HG02642 (cell line): ENCODE data around the gene ETS2.
"Not testable (repeated sequence)": the region's sequence is repeated elsewhere in the genome, so short reads cannot be mapped to it uniquely, and the experiment has no call there.

Source experiments
- ATAC-seq: cut with Tn5 transposase; IDR thresholded peaks from one replicate; pipeline ENCODE4 v1.9.1; 2021; ENCODE audit warnings: mild to moderate bottlenecking; ENCODE audit not compliant: unreplicated experiment, poor library complexity

Gene ETS2

DNA sequence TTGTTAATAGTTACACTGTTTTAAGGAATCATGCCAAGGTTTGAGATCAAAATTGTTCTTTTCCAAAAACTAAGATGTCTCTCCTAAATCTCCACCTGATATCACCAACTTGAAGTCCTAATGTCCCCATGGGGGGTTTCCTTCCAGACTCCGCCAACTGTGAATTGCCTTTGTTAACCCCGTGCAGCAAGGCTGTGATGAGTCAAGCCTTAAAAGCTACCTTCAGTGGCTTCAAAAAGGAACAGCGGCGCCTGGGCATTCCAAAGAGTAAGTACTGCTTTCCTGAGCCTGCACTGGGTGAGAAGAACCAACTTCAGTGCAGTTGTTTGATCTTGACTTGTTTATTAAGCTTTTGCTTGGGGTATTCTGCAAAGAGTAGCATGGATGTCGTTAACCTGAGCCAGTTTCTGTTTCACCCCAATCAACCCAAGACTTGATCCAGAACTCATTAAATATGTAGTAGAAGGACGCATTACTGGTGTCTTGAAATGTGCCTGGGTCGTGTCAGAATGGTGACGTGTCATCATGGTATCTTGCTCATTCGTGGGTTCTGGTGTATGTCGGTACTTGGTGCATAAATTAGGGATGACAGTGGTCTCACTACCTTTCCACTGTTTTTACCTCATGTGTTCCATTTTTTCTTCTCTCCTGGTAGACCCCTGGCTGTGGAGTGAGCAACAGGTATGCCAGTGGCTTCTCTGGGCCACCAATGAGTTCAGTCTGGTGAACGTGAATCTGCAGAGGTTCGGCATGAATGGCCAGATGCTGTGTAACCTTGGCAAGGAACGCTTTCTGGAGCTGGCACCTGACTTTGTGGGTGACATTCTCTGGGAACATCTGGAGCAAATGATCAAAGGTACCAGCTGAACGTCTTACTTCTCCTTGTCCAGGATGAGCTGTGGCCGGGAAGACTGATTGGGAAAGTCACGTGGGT is 8.7 kb downstream of the ETS2 start:
- ATAC-seq, result no peak

- no peak for ATAC-seq
Measured at GRCh38 chr21:38815060-38815405, 9.3 kb downstream of the ETS2 start.

DNA sequence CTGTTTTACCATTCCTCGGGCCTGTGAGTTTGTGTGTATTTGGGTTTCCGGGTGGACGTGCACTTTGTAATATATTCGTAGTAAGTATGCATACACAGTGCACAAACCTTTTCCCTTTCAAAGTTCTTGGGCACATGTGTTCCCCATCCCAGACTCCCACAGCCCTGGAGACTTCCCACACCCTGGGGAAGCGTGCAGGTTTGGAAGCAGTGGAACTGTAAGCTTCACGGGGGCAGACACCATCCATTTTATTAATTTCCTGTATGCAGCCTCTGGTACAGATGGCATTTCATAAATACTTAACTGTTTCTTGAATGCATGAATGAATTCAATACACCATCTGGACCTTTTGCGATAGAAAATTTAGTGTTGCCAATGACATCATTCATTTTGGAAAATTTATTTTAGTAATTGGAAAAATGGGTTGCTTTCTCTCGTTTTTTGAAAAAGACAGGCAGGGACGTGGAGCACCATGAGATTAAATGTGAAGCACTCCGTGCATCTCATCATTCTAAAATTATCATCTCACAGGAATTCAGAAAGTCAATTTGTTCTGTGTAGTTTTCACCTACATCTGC is 10.8 kb downstream of the ETS2 start:
- no peak for ATAC-seq

DNA sequence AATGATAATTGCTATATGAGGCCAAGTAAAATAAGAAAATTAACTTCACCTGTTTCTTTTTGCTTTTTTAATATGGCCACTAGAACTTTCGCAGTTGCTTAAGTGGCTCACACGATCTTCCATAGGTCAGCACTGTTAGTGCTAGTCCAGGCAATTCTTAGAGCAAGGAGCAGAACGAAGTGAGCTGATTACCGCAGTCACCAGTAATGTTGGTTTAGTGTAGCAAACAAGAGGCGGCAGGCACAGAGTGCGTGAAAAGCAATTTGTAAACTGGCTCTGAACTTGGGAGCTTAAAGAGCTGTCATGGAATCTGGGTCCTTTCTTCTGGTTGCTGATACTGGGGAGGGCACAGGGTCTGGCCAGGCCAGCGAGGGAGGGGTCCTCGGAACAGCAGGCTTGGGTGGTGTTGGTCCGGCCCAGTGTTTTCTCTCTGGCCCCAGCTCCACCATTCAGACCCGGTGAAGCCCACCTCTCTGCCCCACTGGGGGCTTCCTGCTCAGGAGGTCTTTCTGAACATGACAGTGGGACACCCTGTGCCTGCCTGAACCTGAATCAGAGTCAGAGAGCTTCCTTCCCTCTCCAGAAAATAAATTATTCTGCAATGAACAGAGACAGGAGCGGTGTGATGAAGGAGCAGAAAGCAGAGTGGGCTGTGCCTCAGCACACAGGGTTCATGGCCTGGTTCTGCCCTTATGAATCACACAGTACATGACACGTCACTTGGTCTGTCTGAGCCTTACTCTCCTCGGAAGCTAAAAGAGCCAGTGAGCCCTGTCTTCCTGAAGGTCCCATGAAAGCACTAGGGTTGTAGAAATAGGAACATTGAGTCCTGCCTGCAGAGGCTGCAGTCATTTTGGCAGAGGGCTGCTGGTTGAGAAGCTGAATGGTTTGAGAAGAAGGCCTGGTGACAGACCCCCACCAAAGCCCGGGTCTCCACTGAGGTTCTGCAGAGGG is 11.9 kb downstream of the ETS2 start:
- ATAC-seq, result no peak

- no peak for ATAC-seq
Measured at GRCh38 chr21:38818325-38818723, 12.6 kb downstream of the ETS2 start.

GRCh38 chr21:38819051-38819718 is 13.5 kb downstream of the ETS2 start:
- ATAC-seq, result no peak

GRCh38 chr21:38819719-38820159 is 14.0 kb downstream of the ETS2 start:
- no peak for ATAC-seq

DNA sequence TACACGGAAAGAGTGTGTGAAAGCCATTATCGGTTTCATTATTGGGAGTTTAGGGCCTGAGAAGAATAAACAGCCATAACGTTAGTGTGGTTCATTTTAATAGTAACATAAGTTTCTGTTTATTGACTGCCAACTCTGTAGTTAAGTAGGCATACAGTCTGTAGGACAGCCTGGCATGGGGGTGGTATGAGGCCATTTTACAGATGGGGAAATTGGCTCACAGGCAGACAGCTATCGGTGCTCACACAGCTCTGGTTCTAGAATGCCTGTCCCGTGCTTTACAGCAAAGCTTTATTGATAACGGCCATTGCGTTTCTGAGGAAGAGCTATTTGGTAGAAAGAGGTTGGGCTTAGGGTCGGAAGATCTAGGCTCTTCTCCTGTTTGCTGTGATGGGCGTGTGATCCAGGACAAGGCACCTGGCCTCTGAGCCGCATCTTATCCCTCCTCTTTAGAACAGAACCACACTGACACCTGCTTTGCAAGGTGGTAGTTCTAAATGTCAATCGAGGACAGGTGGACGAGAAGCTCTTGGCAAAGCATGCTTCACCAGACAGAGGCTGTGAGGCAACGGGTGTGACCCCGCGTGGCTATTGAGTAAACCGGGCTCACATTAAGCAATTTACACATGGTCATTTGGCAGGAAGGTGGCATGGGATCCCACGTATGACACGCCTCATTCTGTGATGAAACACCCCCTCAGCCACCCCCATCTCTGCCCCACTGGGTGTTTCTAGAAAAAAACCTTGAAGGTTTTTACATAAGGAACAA is 14.9 kb downstream of the ETS2 start:
- no peak for ATAC-seq

DNA sequence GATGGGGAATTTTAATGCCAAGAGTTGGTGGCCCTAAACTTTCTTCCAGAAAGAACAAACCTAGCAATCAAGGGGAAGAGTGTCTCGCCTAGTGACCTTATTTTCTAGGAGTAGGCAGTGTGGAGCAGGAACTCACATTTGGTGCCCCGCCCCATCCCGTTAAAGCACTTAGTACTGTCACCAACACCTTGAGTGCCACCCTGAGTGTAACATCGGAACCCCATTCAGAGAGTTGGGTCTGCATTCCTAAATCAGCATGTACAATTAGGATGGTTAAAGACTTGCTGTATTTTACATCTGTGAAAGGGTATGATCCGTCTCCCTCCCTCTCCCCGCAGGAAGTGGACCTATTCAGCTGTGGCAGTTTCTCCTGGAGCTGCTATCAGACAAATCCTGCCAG is 15.5 kb downstream of the ETS2 start:
- ATAC-seq, result no peak

- ATAC-seq, result no peak
Measured at GRCh38 chr21:38821959-38822682, 16.4 kb downstream of the ETS2 start.

GRCh38 chr21:38822778-38823238 is 17.1 kb downstream of the ETS2 start:
- no peak for ATAC-seq

- ATAC-seq, result no peak
Measured at GRCh38 chr21:38823737-38824123, 18.0 kb downstream of the ETS2 start.

DNA sequence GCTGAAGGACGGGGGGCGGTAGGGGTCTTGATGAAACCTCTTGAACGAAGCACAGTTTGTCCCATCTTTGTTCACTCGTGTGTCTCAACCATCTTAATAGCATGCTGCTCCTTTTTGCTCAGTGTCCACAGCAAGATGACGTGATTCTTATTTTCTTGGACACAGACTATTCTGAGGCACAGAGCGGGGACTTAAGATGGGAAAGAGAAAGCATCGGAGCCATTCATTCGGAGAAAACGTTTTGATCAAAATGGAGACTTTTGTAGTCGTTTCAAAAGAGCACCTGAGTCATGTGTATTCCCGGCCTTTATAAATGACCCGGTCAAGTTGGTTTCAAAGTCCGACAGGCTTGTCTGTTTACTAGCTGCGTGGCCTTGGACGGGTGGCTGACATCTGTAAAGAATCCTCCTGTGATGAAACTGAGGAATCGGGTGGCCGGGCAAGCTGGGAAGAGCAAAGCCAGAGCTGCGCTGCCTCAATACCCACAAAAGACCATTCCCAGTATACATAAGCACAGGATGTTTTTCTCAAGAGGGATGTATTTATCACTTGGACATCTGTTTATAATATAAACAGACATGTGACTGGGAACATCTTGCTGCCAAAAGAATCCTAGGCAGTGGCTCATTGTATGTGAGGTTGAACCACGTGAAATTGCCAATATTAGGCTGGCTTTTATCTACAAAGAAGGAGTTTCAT is 18.5 kb downstream of the ETS2 start:
- no peak for ATAC-seq

GRCh38 chr21:38825269-38825668 is 19.5 kb downstream of the ETS2 start:
- no peak for ATAC-seq

- ATAC-seq, result no peak
Measured at GRCh38 chr21:38825921-38826320, 20.2 kb downstream of the ETS2 start.

- ATAC-seq, result not testable (repeated sequence)
Measured at GRCh38 chr21:38828111-38828510, 22.4 kb downstream of the ETS2 start.

GRCh38 chr21:38830671-38831525 is 25.2 kb downstream of the ETS2 start:
- peak; percentile 83 for ATAC-seq
